Ectodermal cell (in vitro differentiated cells): ENCODE measurements around the gene CCNB1.
A peak's percentile ranks its signal among the peaks of the same experiment; 100 is the strongest.
"Not testable (repeated sequence)": the region's sequence is repeated elsewhere in the genome, so short reads cannot be mapped to it uniquely, and the experiment has no call there.

Source experiments
- H3K27ac ChIP-seq: 2 replicates; pipeline ENCODE4 v1.7.0; 2013; ENCODE audit warnings: mild to moderate bottlenecking, low read depth, low read length; ENCODE audit not compliant: insufficient read depth, poor library complexity, severe bottlenecking
- H3K27me3 ChIP-seq: 2 replicates; pipeline ENCODE4 v1.7.0; 2013; ENCODE audit warnings: mild to moderate bottlenecking, low read length; ENCODE audit not compliant: insufficient read depth, control insufficient read depth, poor library complexity, severe bottlenecking
- H3K36me3 ChIP-seq: one replicate; pipeline ENCODE4 v1.7.0; 2013; ENCODE audit warnings: low read length; ENCODE audit not compliant: control insufficient read depth, insufficient read depth
- H3K4me1 ChIP-seq: one replicate; pipeline ENCODE4 v1.7.0; 2013; ENCODE audit warnings: low read length; ENCODE audit not compliant: control insufficient read depth, insufficient read depth
- H3K4me3 ChIP-seq: 2 replicates; pipeline ENCODE4 v1.7.0; 2013; ENCODE audit warnings: low read depth, low read length, control low read depth; ENCODE audit not compliant: insufficient read depth
- H3K9me3 ChIP-seq: 2 replicates; pipeline ENCODE4 v1.7.0; 2013; ENCODE audit warnings: mild to moderate bottlenecking, low read length, moderate library complexity; ENCODE audit not compliant: control insufficient read depth
- WGBS, 2 experiments: methylation state at CpG; one replicate each; pipeline ENCODE4 v1.1.7; 2013; ENCODE audit warnings: missing lambda C conversion rate in 2 of 2; 5-methylcytosine and 5-hydroxymethylcytosine counted together

CCNB1 gene

DNA sequence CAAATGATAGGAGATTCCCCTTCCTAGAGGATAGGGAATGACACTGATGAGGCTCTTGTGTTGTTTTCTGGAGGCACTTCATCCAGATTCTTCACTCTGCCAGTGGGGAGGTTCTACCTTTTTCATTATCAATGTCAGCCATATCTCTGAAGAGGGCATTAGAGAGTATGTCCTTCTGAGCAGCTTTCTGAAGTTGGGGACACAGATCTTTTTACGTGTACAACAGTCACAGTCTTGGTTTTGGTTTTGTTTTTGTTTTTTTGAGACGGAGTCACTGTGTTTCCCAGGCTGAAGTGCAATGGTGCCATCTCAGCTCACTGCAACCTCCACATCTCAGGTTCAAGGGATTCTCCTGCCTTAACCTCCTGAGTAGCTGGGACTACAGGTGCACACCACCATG lies 45.1 kb downstream of the CCNB1 start:
- Histone ChIP-seq H3K27me3 (no peaks in the 10 kb centered on the region), H3K9me3 (no peaks in the 10 kb centered on the region), H3K4me3 (no peak overlapping the region), H3K4me1 (no peaks in the 10 kb centered on the region), H3K36me3 (peaks cover 22% of the 10 kb centered on the region), H3K27ac (no peak overlapping the region)
- 91 to 98% methylated on average over 2 of the region's 2 CpGs for WGBS, 2 experiments

GRCh38 chr5:69213513-69214215 lies 46.7 kb downstream of the CCNB1 start:
- H3K27ac ChIP-seq = no peak overlapping the region
- H3K9me3 ChIP-seq = no peaks in the 10 kb centered on the region
- no peak overlapping the region for H3K4me3 ChIP-seq
- H3K27me3 ChIP-seq = no peaks in the 10 kb centered on the region
- 95 to 96% methylated on average over 4 of the region's 4 CpGs for WGBS, 2 experiments
- H3K36me3 ChIP-seq = peaks cover 20% of the 10 kb centered on the region
- no peaks in the 10 kb centered on the region for H3K4me1 ChIP-seq

DNA sequence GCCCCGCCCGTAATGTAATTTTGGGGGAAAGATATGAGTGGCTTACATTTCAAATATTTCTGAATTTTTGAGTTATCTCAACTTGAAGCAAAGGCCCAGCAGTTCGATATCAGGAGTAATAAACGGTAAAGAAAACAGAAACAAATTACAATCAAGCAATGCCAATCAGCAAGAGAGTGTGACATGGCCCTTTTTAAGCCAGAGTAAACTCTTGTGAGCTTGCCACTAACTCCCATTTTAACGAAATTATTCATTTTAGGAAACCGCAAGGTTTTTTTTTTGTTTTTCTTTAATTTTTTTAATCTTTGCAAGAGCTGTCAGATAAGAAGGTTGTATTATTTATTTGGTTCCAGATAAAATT lies 50.2 kb downstream of the CCNB1 start:
- Histone ChIP-seq H3K9me3 (no peaks in the 10 kb centered on the region), H3K27me3 (no peaks in the 10 kb centered on the region), H3K4me1 (no peaks in the 10 kb centered on the region), H3K4me3 (peak overlapping the region; percentile 85), H3K36me3 (no peaks in the 10 kb centered on the region), H3K27ac (no peak overlapping the region)
- 81% methylated on average over 6 of the region's 6 CpGs for WGBS, 2 experiments

DNA sequence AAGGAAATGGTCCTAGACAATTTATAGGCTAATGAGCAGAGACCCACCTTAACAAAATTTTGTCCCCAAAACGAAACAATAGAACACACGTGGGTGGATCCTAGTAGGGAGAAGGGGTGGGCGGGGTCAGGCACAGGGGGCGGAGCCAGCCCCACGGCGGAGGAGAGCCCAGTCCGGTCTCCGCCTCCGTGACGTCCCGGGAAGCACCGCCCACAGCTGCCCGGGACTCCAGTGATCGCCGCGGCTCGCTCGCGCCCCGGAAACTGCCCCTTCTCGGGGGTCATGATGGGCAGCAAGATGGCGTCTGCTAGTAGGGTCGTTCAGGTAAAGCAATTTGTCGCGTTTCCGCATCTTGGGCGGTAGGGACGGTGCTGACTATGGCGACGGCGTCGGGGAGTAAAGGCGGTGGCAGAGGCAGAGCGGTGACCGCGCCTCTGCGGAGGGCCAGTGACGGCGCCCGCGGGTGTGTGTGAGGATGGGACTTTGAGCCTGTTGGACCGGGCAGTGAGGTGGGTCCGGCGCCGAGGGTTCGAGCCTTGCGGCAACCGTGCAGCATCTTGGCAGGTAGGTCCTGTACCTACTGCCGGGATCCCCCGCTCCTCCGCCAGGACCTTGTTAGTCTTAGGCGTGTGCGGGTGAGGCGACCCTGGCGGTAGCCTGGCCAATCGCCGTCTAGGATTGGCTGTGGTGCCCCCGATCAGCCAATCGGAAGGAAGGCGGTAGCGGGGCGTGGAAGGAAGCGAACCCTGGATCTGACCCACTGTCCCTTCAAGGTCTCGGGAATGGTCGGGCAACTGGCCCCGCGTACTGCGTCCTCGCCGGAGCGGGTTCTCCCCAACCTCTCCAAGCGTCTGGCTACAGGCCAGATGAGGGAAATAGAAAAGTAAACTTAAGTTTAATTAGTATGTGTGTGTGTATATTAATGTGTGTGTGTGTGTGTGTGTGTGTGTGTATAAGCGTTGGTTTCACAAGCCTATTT lies 50.9 kb downstream of the CCNB1 start:
- Histone ChIP-seq H3K9me3 (no peaks in the 10 kb centered on the region), H3K27ac (peak overlapping the region; percentile 71), H3K27me3 (no peaks in the 10 kb centered on the region), H3K4me1 (no peaks in the 10 kb centered on the region), H3K36me3 (no peaks in the 10 kb centered on the region), H3K4me3 (peak overlapping the region; percentile 85)
- 0 to 1% methylated on average over 72 to 73 of the region's 73 CpGs for WGBS, 2 experiments

- H3K27me3 ChIP-seq = no peaks in the 10 kb centered on the region
- H3K4me3 ChIP-seq = no peak overlapping the region
- H3K9me3 ChIP-seq = no peaks in the 10 kb centered on the region
- H3K36me3 ChIP-seq = no peaks in the 10 kb centered on the region
- H3K27ac ChIP-seq = no peak overlapping the region
- no peaks in the 10 kb centered on the region for H3K4me1 ChIP-seq
Measured at GRCh38 chr5:69219939-69220338, 53.0 kb downstream of the CCNB1 start.

DNA sequence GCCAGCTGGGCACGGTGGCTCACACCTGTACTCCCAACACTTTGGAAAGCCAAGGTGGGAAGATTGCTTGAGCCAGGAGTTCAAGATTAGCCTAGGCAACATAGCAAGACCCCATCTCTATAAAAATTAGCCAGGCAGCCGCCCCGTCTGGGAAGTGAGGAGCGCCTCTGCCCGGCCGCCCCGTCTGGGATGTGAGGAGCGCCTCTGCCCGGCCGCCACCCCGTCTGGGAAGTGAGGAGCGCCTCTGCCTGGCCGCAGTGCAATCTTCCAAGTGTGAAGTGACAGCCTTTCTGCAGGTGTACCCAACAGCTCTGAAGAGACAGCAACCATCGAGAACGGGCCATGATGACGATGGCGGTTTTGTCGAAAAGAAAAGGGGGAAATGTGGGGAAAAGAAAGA lies 53.4 kb downstream of the CCNB1 start:
- not testable (repeated sequence) for H3K27ac ChIP-seq, H3K27me3 ChIP-seq, H3K4me3 ChIP-seq, H3K36me3 ChIP-seq, H3K9me3 ChIP-seq, H3K4me1 ChIP-seq
- 92 to 95% methylated on average over 16 to 17 of the region's 18 CpGs for WGBS, 2 experiments

DNA sequence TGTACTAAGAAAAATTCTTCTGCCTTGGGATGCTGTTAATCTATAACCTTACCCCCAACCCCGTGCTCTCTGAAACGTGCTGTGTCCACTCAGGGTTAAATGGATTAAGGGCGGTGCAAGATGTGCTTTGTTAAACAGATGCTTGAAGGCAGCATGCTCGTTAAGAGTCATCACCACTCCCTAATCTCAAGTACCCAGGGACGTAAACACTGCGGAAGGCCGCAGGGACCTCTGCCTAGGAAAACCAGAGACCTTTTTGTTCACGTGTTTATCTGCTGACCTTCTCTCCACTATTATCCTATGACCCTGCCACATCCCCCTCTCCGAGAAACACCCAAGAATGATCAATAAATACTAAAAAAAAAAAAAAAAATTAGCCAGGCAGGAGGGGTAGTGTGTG lies 53.9 kb downstream of the CCNB1 start:
- not testable (repeated sequence) for H3K4me1 ChIP-seq, H3K27ac ChIP-seq, H3K27me3 ChIP-seq, H3K9me3 ChIP-seq, H3K4me3 ChIP-seq, H3K36me3 ChIP-seq
- WGBS, 2 experiments = 86 to 98% methylated on average over 5 of the region's 9 CpGs

GRCh38 chr5:69224520-69224919 lies 57.6 kb downstream of the CCNB1 start:
- no peaks in the 10 kb centered on the region for H3K4me1 ChIP-seq
- peaks cover 6% of the 10 kb centered on the region for H3K36me3 ChIP-seq
- no peak overlapping the region for H3K4me3 ChIP-seq
- no peaks in the 10 kb centered on the region for H3K9me3 ChIP-seq
- no peak overlapping the region for H3K27ac ChIP-seq
- WGBS, 2 experiments = 95% methylated on average over 8 of the region's 8 CpGs
- H3K27me3 ChIP-seq = no peaks in the 10 kb centered on the region

DNA sequence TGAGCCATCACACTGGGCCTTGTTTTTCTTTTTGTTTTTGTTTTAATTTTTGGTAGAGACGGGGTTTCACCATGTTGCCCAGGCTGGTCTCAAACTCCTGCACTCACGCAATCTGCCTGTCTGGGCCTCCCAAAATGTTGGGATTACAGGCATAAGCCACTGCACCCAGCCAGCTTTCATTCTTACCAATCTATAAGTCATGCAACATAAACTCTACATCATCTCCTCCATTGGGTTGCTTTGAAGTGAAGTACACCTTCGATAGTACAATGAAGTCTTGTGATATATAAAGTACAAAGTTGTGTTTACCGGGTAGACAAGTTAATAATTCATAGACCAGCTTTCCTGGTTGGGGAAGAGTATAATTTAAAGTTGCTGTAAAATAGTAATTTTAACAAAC lies 58.9 kb downstream of the CCNB1 start:
- H3K36me3 ChIP-seq = peaks cover 6% of the 10 kb centered on the region
- no peaks in the 10 kb centered on the region for H3K27me3 ChIP-seq
- no peaks in the 10 kb centered on the region for H3K4me1 ChIP-seq
- H3K4me3 ChIP-seq = no peak overlapping the region
- no peak overlapping the region for H3K27ac ChIP-seq
- H3K9me3 ChIP-seq = no peaks in the 10 kb centered on the region
- WGBS, 2 experiments = 96 to 97% methylated on average over 4 of the region's 4 CpGs
